NCI-H345 treated with DMSO at 0.1 percent for 48 hours (cell line): ENCODE measurements around the gene SH3GL2.

Experiments
- DNase-seq: peaks from one replicate; lab custom pipeline; 2025; ENCODE audit not compliant: unreplicated experiment; lab: John Stamatoyannopoulos, UW

SH3GL2 gene

GRCh38 chr9:17653947-17654465 is 75.1 kb downstream of the SH3GL2 start:
- DNase-seq, result no peak

- peak; percentile 10 for DNase-seq
These were observed 78.0 kb downstream of the SH3GL2 start for GRCh38 chr9:17656889-17657288.

GRCh38 chr9:17658237-17658636 is 79.4 kb downstream of the SH3GL2 start:
- DNase-seq, result no peak

GRCh38 chr9:17660158-17660557 is 81.3 kb downstream of the SH3GL2 start:
- DNase-seq, result no peak

- DNase-seq, result no peak
These were observed 86.6 kb downstream of the SH3GL2 start for GRCh38 chr9:17665450-17665849.

- DNase-seq, result no peak
These were observed 90.3 kb downstream of the SH3GL2 start for GRCh38 chr9:17669206-17669605.

- no peak for DNase-seq
These were observed 103.8 kb downstream of the SH3GL2 start for GRCh38 chr9:17682684-17683083.

- DNase-seq, result no peak
These were observed 110.0 kb downstream of the SH3GL2 start for GRCh38 chr9:17688834-17689233.

GRCh38 chr9:17694336-17694735 is 115.5 kb downstream of the SH3GL2 start:
- no peak for DNase-seq

GRCh38 chr9:17695482-17695881 is 116.6 kb downstream of the SH3GL2 start:
- DNase-seq, result no peak

GRCh38 chr9:17699615-17700330 is 120.9 kb downstream of the SH3GL2 start:
- DNase-seq, result no peak

- no peak for DNase-seq
These were observed 127.5 kb downstream of the SH3GL2 start for GRCh38 chr9:17706347-17706746.

GRCh38 chr9:17719053-17719452 is 140.2 kb downstream of the SH3GL2 start:
- no peak for DNase-seq

GRCh38 chr9:17721954-17722353 is 143.1 kb downstream of the SH3GL2 start:
- DNase-seq, result no peak

- no peak for DNase-seq
These were observed 144.8 kb downstream of the SH3GL2 start for GRCh38 chr9:17723656-17724055.

GRCh38 chr9:17725399-17726010 is 146.6 kb downstream of the SH3GL2 start:
- no peak for DNase-seq

GRCh38 chr9:17726298-17726697 is 147.4 kb downstream of the SH3GL2 start:
- DNase-seq, result no peak

GRCh38 chr9:17730899-17731298 is 152.0 kb downstream of the SH3GL2 start:
- no peak for DNase-seq

GRCh38 chr9:17731308-17731707 is 152.4 kb downstream of the SH3GL2 start:
- no peak for DNase-seq

- no peak for DNase-seq
These were observed 155.8 kb downstream of the SH3GL2 start for GRCh38 chr9:17734674-17735073.

GRCh38 chr9:17735859-17736258 is 157.0 kb downstream of the SH3GL2 start:
- no peak for DNase-seq

GRCh38 chr9:17739022-17739421 is 160.2 kb downstream of the SH3GL2 start:
- no peak for DNase-seq

GRCh38 chr9:17739736-17740135 is 160.9 kb downstream of the SH3GL2 start:
- no peak for DNase-seq
